ENCODE measurements around the gene EIF1B.

GRCh38 chr3:40323946-40324345 lies 14.4 kb downstream of the EIF1B start:
- TF ChIP-seq CTCF (conservative IDR thresholded peaks at IDR 0.05) (no peak), EZH2 (IDR thresholded peaks at IDR 0.05; ENCODE audit: low read depth) (no peak)

All from PC-9 (cell line).